Mesenchymal stem cell (in vitro differentiated cells and primary cell): ENCODE measurements around the gene POMT2. TPM values are rescaled to one million over a fixed set of nuclear protein-coding genes. Genes with fewer than 3 reads are reported as not detected.

Experiments
- DNase-seq: peaks from one replicate; pipeline ENCODE4 v3.0.0-alpha.2; 2013
- H2AFZ ChIP-seq: one replicate; pipeline ENCODE4 v1.6.1; 2013; ENCODE audit warnings: low read depth, mild to moderate bottlenecking, control low read depth, inconsistent platforms, low read length, moderate library complexity
- H2AK5ac ChIP-seq: 2 replicates; pipeline ENCODE4 v1.6.1; 2013; ENCODE audit warnings: low read length, moderate library complexity, mild to moderate bottlenecking, inconsistent platforms; ENCODE audit not compliant: severe bottlenecking
- H2BK120ac ChIP-seq: one replicate; pipeline ENCODE4 v1.6.1; 2013; ENCODE audit warnings: low read depth, mild to moderate bottlenecking, inconsistent platforms, low read length, moderate library complexity
- H2BK12ac ChIP-seq, 2 experiments: one replicate each; pipeline ENCODE4 v1.6.1; 2013; ENCODE audit warnings: inconsistent platforms in 2 of 2, low read length in 2 of 2, mild to moderate bottlenecking in 2 of 2, moderate library complexity in 2 of 2, control low read depth in 1 of 2
- H2BK15ac ChIP-seq: one replicate; pipeline ENCODE4 v1.6.1; 2013; ENCODE audit warnings: mild to moderate bottlenecking, low read depth, inconsistent platforms; ENCODE audit not compliant: poor library complexity, severe bottlenecking
- H2BK5ac ChIP-seq: 2 replicates; pipeline ENCODE4 v1.6.1; 2013; ENCODE audit warnings: low read depth, mild to moderate bottlenecking, low read length, control low read depth, inconsistent platforms; ENCODE audit not compliant: poor library complexity, severe bottlenecking
- H3K14ac ChIP-seq, 2 experiments: one replicate each; pipeline ENCODE4 v1.6.1; 2013; ENCODE audit warnings: inconsistent platforms in 2 of 2, low read length in 2 of 2, control low read depth in 1 of 2, mild to moderate bottlenecking in 1 of 2, moderate library complexity in 1 of 2
- H3K18ac ChIP-seq, 2 experiments: one replicate each; pipeline ENCODE4 v1.6.1; 2013; ENCODE audit warnings: inconsistent platforms in 2 of 2, low read length in 2 of 2, control low read depth in 1 of 2, low read depth in 1 of 2, mild to moderate bottlenecking in 1 of 2
- H3K23ac ChIP-seq, 2 experiments: one replicate each; pipeline ENCODE4 v1.6.1; 2013; ENCODE audit warnings: inconsistent platforms in 2 of 2, low read length in 2 of 2, mild to moderate bottlenecking in 2 of 2, moderate library complexity in 2 of 2, control low read depth in 1 of 2
- H3K27ac ChIP-seq: 2 replicates; pipeline ENCODE4 v1.5.1; 2013; ENCODE audit warnings: mild to moderate bottlenecking, moderate library complexity, low read length, control low read depth, inconsistent platforms; ENCODE audit not compliant: poor library complexity, severe bottlenecking
- H3K27me3 ChIP-seq, 2 experiments: 2 replicates each; pipeline versions ENCODE4 v1.6.1 to v1.7.0; 2013; ENCODE audit warnings: low read length in 2 of 2, mild to moderate bottlenecking in 2 of 2, moderate library complexity in 2 of 2, control low read depth in 1 of 2, inconsistent platforms in 1 of 2; ENCODE audit not compliant: control insufficient read depth in 1 of 2, insufficient read depth in 1 of 2
- H3K36me3 ChIP-seq, 2 experiments: 2 replicates each; pipeline versions ENCODE4 v1.6.1 to v1.7.0; 2013; ENCODE audit warnings: low read length in 2 of 2, control low read depth in 1 of 2, inconsistent platforms in 1 of 2, low read depth in 1 of 2, mild to moderate bottlenecking in 1 of 2; ENCODE audit not compliant: insufficient read depth in 2 of 2, control insufficient read depth in 1 of 2
- H3K4ac ChIP-seq, 2 experiments: one replicate each; pipeline ENCODE4 v1.6.1; 2013; ENCODE audit warnings: inconsistent platforms in 2 of 2, low read length in 2 of 2, mild to moderate bottlenecking in 2 of 2, moderate library complexity in 2 of 2, control low read depth in 1 of 2, low read depth in 1 of 2
- H3K4me1 ChIP-seq: 2 replicates; pipeline ENCODE4 v1.6.1; 2013; ENCODE audit warnings: low read depth, low read length, control low read depth; ENCODE audit not compliant: control insufficient read depth, insufficient read depth
- H3K4me2 ChIP-seq: 2 replicates; pipeline ENCODE4 v1.6.1; 2013; ENCODE audit warnings: low read length, mild to moderate bottlenecking, inconsistent platforms; ENCODE audit not compliant: poor library complexity, severe bottlenecking
- H3K4me3 ChIP-seq, 2 experiments: 2 replicates each; pipeline versions ENCODE4 v1.5.1 to v1.7.0; 2013; ENCODE audit warnings: low read length in 2 of 2, mild to moderate bottlenecking in 2 of 2, control low read depth in 1 of 2, low read depth in 1 of 2; ENCODE audit not compliant: insufficient read depth in 1 of 2
- H3K79me1 ChIP-seq: replicated peaks from 2 replicates; pipeline ENCODE4 v1.6.1; 2013; ENCODE audit warnings: mild to moderate bottlenecking, control low read depth, low read length, inconsistent platforms; ENCODE audit not compliant: poor library complexity, severe bottlenecking
- H3K9ac ChIP-seq: 2 replicates; pipeline ENCODE4 v1.7.0; 2013; ENCODE audit warnings: mild to moderate bottlenecking, low read length, moderate library complexity
- H3K9me3 ChIP-seq: 2 replicates; pipeline ENCODE4 v1.7.0; 2013; ENCODE audit warnings: mild to moderate bottlenecking, low read length; ENCODE audit not compliant: control insufficient read depth
- H4K8ac ChIP-seq: one replicate; pipeline ENCODE4 v1.6.1; 2013; ENCODE audit warnings: inconsistent platforms, mild to moderate bottlenecking, low read length, moderate library complexity
- H4K91ac ChIP-seq: one replicate; pipeline ENCODE4 v1.6.1; 2013; ENCODE audit warnings: mild to moderate bottlenecking, low read length, inconsistent platforms
- WGBS: methylation state at CpG from one replicate; pipeline ENCODE4 v1.1.7; 2013; ENCODE audit warnings: mixed read lengths; 5-methylcytosine and 5-hydroxymethylcytosine counted together
- polyA plus RNA-seq, 2 experiments: library from polyadenylated mRNA; stranded (reverse); fragments of 200-250 nt; gene quantifications; one replicate each; pipeline ENCODE4 v1.2.3, GENCODE V29; 2013

The POMT2 gene, protein sequence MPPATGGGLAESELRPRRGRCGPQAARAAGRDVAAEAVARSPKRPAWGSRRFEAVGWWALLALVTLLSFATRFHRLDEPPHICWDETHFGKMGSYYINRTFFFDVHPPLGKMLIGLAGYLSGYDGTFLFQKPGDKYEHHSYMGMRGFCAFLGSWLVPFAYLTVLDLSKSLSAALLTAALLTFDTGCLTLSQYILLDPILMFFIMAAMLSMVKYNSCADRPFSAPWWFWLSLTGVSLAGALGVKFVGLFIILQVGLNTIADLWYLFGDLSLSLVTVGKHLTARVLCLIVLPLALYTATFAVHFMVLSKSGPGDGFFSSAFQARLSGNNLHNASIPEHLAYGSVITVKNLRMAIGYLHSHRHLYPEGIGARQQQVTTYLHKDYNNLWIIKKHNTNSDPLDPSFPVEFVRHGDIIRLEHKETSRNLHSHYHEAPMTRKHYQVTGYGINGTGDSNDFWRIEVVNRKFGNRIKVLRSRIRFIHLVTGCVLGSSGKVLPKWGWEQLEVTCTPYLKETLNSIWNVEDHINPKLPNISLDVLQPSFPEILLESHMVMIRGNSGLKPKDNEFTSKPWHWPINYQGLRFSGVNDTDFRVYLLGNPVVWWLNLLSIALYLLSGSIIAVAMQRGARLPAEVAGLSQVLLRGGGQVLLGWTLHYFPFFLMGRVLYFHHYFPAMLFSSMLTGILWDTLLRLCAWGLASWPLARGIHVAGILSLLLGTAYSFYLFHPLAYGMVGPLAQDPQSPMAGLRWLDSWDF
- 15.7 TPM for polyA plus RNA-seq (2013, experiment 1 of 2)
- polyA plus RNA-seq (2013, experiment 2 of 2), result 16.1 TPM

DNA sequence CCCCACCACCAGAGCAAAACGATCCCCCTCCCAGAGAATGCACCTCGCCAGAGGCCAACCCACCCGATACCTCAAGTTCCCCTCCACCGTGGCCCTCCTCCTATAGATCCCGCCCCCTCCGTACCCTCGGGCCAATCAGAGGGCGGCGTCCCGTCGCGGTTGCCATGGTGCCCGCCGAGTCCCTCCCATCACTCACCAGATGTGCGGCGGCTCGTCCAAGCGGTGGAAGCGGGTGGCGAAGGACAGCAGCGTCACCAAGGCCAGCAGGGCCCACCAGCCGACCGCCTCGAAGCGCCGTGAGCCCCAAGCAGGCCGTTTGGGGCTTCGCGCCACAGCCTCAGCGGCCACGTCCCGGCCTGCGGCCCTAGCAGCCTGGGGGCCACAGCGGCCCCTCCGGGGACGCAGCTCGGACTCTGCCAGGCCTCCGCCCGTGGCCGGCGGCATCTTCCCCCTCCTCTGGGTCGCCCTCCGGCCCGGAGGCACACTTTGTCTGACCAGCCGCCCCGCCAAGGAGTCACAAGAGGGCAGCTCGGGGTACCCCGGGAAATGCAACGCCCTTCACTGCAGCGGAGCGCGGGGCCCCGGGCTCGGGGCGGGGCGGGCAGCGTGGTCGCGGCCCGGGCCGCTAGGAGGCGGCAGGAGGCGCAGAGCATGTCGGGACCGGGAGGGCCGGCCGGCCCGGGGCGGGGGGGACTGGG is at the start of gene POMT2:
TSS of gene POMT2 (minus strand) at position 646 of the 698 bp plus-strand sequence. CDS start at position 444, 202 bp downstream.
- H3K9me3 ChIP-seq, result no peaks in the 10 kb centered on the region
- peak within 1 kb of the TSS in 1 of 2 experiments; percentile 97 for H3K14ac ChIP-seq
- H2BK15ac ChIP-seq, result peak within 1 kb of the TSS; percentile 95
- H2AK5ac ChIP-seq, result no peak within 1 kb of the TSS
- H4K8ac ChIP-seq, result peak within 1 kb of the TSS; percentile 98
- H3K36me3 ChIP-seq, result peaks cover 0 to 5% of the 10 kb centered on the region in 2 experiments
- peak; percentile 92 for DNase-seq
- peak within 1 kb of the TSS; percentile 92 for H3K4me2 ChIP-seq
- WGBS, result under 1% methylated on average over 60 of the region's 69 CpGs
- peak within 1 kb of the TSS; percentile 92 for H3K9ac ChIP-seq
- H3K4ac ChIP-seq, result peak within 1 kb of the TSS; percentile 95 to 98
- H3K27me3 ChIP-seq, result no peaks in the 10 kb centered on the region
- H2AFZ ChIP-seq, result peak within 1 kb of the TSS; percentile 75
- H3K4me1 ChIP-seq, result peaks cover 11% of the 10 kb centered on the region
- H4K91ac ChIP-seq, result peak within 1 kb of the TSS; percentile 89
- H2BK12ac ChIP-seq, result peak within 1 kb of the TSS in 1 of 2 experiments; percentile 31
- peak within 1 kb of the TSS; percentile 99 for H2BK5ac ChIP-seq
- H3K4me3 ChIP-seq, result peak within 1 kb of the TSS; percentile 91 to 97
- H3K27ac ChIP-seq, result peak within 1 kb of the TSS; percentile 99
- H3K23ac ChIP-seq, result no peak within 1 kb of the TSS
- H3K18ac ChIP-seq, result peak within 1 kb of the TSS; percentile 98 to 100
- H3K79me1 ChIP-seq, result peaks cover 33% of the 10 kb centered on the region
- peak within 1 kb of the TSS; percentile 81 for H2BK120ac ChIP-seq

DNA sequence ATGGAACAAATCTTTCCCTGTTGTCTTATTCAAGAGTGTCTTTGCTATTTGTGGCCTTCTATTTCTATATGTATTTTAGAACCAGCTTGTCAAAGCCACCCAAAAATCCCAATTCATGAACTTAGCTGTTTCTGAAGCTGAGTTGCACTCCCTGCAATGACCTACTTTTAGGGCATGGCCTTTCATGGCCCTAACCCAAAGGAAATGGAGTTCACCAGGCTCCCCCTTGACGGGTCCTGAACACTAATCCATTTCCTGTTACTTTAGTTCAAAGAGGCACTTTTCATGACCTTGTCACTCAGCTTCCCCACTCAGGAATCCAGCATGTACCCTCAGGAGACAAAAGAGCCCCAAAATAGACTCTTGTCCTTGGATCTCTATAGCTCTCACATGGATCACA is 48.6 kb upstream of the POMT2 start:
- no peak overlapping the region for H3K4me2 ChIP-seq
- no peak overlapping the region for H3K23ac ChIP-seq
- H3K9me3 ChIP-seq, result no peaks in the 10 kb centered on the region
- no peak overlapping the region for H2AFZ ChIP-seq
- no peak overlapping the region for H3K18ac ChIP-seq
- H3K9ac ChIP-seq, result no peak overlapping the region
- H3K4me1 ChIP-seq, result peaks cover 3% of the 10 kb centered on the region
- H2AK5ac ChIP-seq, result no peak overlapping the region
- H2BK5ac ChIP-seq, result no peak overlapping the region
- no peak overlapping the region for H4K8ac ChIP-seq
- no peak overlapping the region for H3K4ac ChIP-seq
- no peak for DNase-seq
- H2BK12ac ChIP-seq, result no peak overlapping the region
- no peak overlapping the region for H4K91ac ChIP-seq
- no peaks in the 10 kb centered on the region for H3K36me3 ChIP-seq
- H3K27ac ChIP-seq, result no peak overlapping the region
- 29% methylated on average over 1 of the region's 1 CpG for WGBS
- H3K14ac ChIP-seq, result no peak overlapping the region
- no peak overlapping the region for H2BK120ac ChIP-seq
- no peak overlapping the region for H2BK15ac ChIP-seq
- H3K79me1 ChIP-seq, result peaks cover 14% of the 10 kb centered on the region
- H3K27me3 ChIP-seq, result no peaks in the 10 kb centered on the region
- H3K4me3 ChIP-seq, result no peak overlapping the region

- no peak for DNase-seq
- H3K9me3 ChIP-seq, result no peaks in the 10 kb centered on the region
- H2BK15ac ChIP-seq, result no peak overlapping the region
- no peaks in the 10 kb centered on the region for H3K36me3 ChIP-seq
- H2BK5ac ChIP-seq, result peak overlapping the region; percentile 31
- H3K18ac ChIP-seq, result no peak overlapping the region
- H3K4me3 ChIP-seq, result no peak overlapping the region
- no peak overlapping the region for H4K91ac ChIP-seq
- H2BK120ac ChIP-seq, result no peak overlapping the region
- H3K27me3 ChIP-seq, result no peaks in the 10 kb centered on the region
- no peak overlapping the region for H4K8ac ChIP-seq
- H3K4me2 ChIP-seq, result no peak overlapping the region
- H3K79me1 ChIP-seq, result peaks cover 12% of the 10 kb centered on the region
- peak overlapping the region in 1 of 2 experiments; percentile 48 for H3K14ac ChIP-seq
- H3K9ac ChIP-seq, result no peak overlapping the region
- no peak overlapping the region for H3K23ac ChIP-seq
- no peak overlapping the region for H2BK12ac ChIP-seq
- H2AK5ac ChIP-seq, result no peak overlapping the region
- WGBS, result 97% methylated on average over 3 of the region's 3 CpGs
- no peak overlapping the region for H3K4ac ChIP-seq
- H3K27ac ChIP-seq, result no peak overlapping the region
- peaks cover 4% of the 10 kb centered on the region for H3K4me1 ChIP-seq
- H2AFZ ChIP-seq, result no peak overlapping the region
Measured at GRCh38 chr14:77364146-77364545, 43.5 kb upstream of the POMT2 start.
